OCI-LY1 (cell line): ENCODE data around the gene SAMD11.
"Not testable (repeated sequence)": the region's sequence is repeated elsewhere in the genome, so short reads cannot be mapped to it uniquely, and the experiment has no call there.

ENCODE experiments used
- EZH2 ChIP-seq: fragments of 200-600 bp; sonication (generic), shearing (Covaris generic); IDR thresholded peaks from 2 replicates; pipeline ENCODE4 v1.8.0; 2017; ENCODE audit warnings: borderline replicate concordance, mixed run types, mild to moderate bottlenecking, antibody characterized with exemption, low read length, moderate library complexity, mixed read lengths
- TF ChIP-seq, protein P1 (sequence below): fragments of 200-600 bp; sonication (generic), shearing (Covaris generic); IDR thresholded peaks from 2 replicates; pipeline ENCODE4 v1.5.1; 2017; ENCODE audit warnings: mild to moderate bottlenecking, antibody characterized with exemption, low read length, moderate library complexity, mixed read lengths

DNA sequence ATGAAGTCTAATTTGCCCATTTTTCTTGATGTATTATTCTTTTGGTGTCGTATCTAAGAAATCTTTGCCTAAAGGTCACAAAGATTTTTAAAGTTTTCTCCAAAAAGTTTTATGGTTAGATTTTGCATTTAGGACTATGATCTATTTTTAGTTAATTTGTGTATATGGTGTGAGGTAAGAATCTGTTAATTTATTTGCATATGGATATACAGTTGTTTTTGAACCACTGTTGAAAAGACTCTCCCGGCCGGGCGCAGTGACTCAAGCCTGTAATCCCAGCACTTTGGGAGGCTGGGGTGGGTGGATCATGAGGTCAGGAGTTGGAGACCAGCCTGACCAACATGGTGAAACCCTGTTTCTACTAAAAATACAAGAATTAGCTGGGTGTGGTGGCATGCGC is 64.3 kb downstream of the SAMD11 start:
- TF ChIP-seq, protein P1, sequence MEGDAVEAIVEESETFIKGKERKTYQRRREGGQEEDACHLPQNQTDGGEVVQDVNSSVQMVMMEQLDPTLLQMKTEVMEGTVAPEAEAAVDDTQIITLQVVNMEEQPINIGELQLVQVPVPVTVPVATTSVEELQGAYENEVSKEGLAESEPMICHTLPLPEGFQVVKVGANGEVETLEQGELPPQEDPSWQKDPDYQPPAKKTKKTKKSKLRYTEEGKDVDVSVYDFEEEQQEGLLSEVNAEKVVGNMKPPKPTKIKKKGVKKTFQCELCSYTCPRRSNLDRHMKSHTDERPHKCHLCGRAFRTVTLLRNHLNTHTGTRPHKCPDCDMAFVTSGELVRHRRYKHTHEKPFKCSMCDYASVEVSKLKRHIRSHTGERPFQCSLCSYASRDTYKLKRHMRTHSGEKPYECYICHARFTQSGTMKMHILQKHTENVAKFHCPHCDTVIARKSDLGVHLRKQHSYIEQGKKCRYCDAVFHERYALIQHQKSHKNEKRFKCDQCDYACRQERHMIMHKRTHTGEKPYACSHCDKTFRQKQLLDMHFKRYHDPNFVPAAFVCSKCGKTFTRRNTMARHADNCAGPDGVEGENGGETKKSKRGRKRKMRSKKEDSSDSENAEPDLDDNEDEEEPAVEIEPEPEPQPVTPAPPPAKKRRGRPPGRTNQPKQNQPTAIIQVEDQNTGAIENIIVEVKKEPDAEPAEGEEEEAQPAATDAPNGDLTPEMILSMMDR, result not testable (repeated sequence)
- not testable (repeated sequence) for TF ChIP-seq EZH2
